HepG2 (cell line): Measurements from ENCODE around the gene OR11A1. TPM values are rescaled to one million over a fixed set of nuclear protein-coding genes. Genes with fewer than 3 reads are reported as not detected.
A peak's percentile ranks its signal among the peaks of the same experiment; 100 is the strongest.

ENCODE experiments used
- ATAC-seq: fragments of 200-7000 bp; cut with Tn5 transposase; 3 replicates; pipeline ENCODE4 v1.9.1; 2020; ENCODE audit warnings: mild to moderate bottlenecking, moderate library complexity
- BruUV-seq: library from RNA; stranded (reverse); fragments of 400-500 nt; replicated peaks from 2 replicates; lab custom pipeline; 2021; lab: Mats Ljungman, UMichigan
- CTCF ChIA-PET: fragments of 300-600 bp; formaldehyde crosslinking; extraction: SDS; loops from one replicate; lab custom pipeline; 2021; ENCODE audit warnings: low total read pairs, inconsistent platforms, low intra/inter-chr PET ratio; lab: Yijun Ruan, JAX
- POLR2A ChIA-PET: fragments of 350-600 bp; sonication (Branson Sonifier 250); formaldehyde crosslinking; loops from one replicate; lab custom pipeline; 2020; ENCODE audit warnings: antibody characterized with exemption, inconsistent platforms; lab: Yijun Ruan, JAX
- DNase-seq: peaks from one replicate; pipeline ENCODE4 v3.0.0-alpha.2; 2015; ENCODE audit warnings: low spot score
- FAIRE-seq: peaks from 3 replicates; lab custom pipeline; 2011; peaks lifted over from hg19 to GRCh38; lab: Jason Lieb, UNC
- H2AFZ ChIP-seq: one replicate; pipeline ENCODE4 v1.6.1; 2011; ENCODE audit warnings: low read length, inconsistent platforms
- H3K27ac ChIP-seq: fragments of 300-600 bp; 3 replicates; pipeline ENCODE4 v1.8.0; 2011; ENCODE audit warnings: mixed run types, mild to moderate bottlenecking, mixed read lengths, low read length, inconsistent platforms; ENCODE audit not compliant: insufficient read depth; ENCODE audit errors: extremely low read length
- H3K27me3 ChIP-seq, 2 experiments: fragments of 200-600 bp in 1 of 2; 2 replicates in 1 of 2; 3 replicates in 1 of 2; pipeline versions ENCODE4 v1.6.0 to v1.8.0; 2011; ENCODE audit warnings: low read length in 2 of 2, mild to moderate bottlenecking in 2 of 2, moderate library complexity in 2 of 2, inconsistent platforms in 1 of 2; ENCODE audit not compliant: insufficient read depth in 2 of 2, control insufficient read depth in 1 of 2
- H3K36me3 ChIP-seq, 2 experiments: fragments of 200-600 bp in 1 of 2; replicated peaks in 1 of 2; 2 replicates in 1 of 2; 3 replicates in 1 of 2; pipeline versions ENCODE4 v1.5.1 to v1.8.0; 2011; ENCODE audit warnings: low read length in 2 of 2, inconsistent platforms in 1 of 2; ENCODE audit not compliant: insufficient read depth in 2 of 2, control insufficient read depth in 1 of 2
- H3K4me1 ChIP-seq: 2 replicates; pipeline ENCODE4 v1.5.1; 2012; ENCODE audit warnings: low read length, inconsistent platforms; ENCODE audit not compliant: insufficient read depth
- H3K4me2 ChIP-seq: 2 replicates; pipeline ENCODE4 v1.6.0; 2011; ENCODE audit warnings: low read depth, low read length, inconsistent platforms
- H3K4me3 ChIP-seq, 3 experiments: fragments of 200-600 bp in 1 of 3; sonication (generic), shearing (Covaris generic) in 1 of 3; replicated peaks in 1 of 3; 2 replicates each; pipeline ENCODE4 v1.5.1; 2011 to 2016; ENCODE audit warnings: low read length in 3 of 3, inconsistent platforms in 2 of 3, low read depth in 2 of 3, mild to moderate bottlenecking in 2 of 3, control low read depth in 1 of 3, mixed read lengths in 1 of 3; ENCODE audit not compliant: insufficient read depth in 1 of 3
- H3K79me2 ChIP-seq: one replicate; pipeline ENCODE4 v1.6.1; 2011; ENCODE audit warnings: low read length, inconsistent platforms; ENCODE audit not compliant: insufficient read depth
- H3K9ac ChIP-seq: 2 replicates; pipeline ENCODE4 v1.6.0; 2011; ENCODE audit warnings: mild to moderate bottlenecking, low read depth, low read length, inconsistent platforms; ENCODE audit not compliant: insufficient read depth
- H3K9me3 ChIP-seq: 2 replicates; pipeline ENCODE4 v1.5.1; 2012; ENCODE audit warnings: mild to moderate bottlenecking, low read length
- H4K20me1 ChIP-seq: 2 replicates; pipeline ENCODE4 v1.6.0; 2011; ENCODE audit warnings: inconsistent platforms, mild to moderate bottlenecking, low read length, moderate library complexity; ENCODE audit not compliant: insufficient read depth
- CTCF ChIP-seq: sonication (generic); formaldehyde crosslinking; IDR thresholded peaks from 2 replicates; pipeline ENCODE4 v1.5.0; 2020; ENCODE audit warnings: mild to moderate bottlenecking, missing genetic modification reagents, moderate library complexity
- RCOR2 ChIP-seq: IDR thresholded peaks from 2 replicates; pipeline ENCODE4 v1.6.1; 2016; ENCODE audit warnings: missing biosample characterization, missing genetic modification reagents
- SMYD3 ChIP-seq: sonication (generic); formaldehyde crosslinking; IDR thresholded peaks from 2 replicates; pipeline ENCODE4 v1.8.1; 2023; ENCODE audit warnings: mild to moderate bottlenecking, missing genetic modification reagents
- STAG1 ChIP-seq: sonication (generic); formaldehyde crosslinking; IDR thresholded peaks from 2 replicates; pipeline ENCODE4 v1.4.0; 2020; ENCODE audit warnings: missing genetic modification reagents
- ZFAT ChIP-seq: sonication (generic); formaldehyde crosslinking; conservative IDR thresholded peaks from 2 replicates; pipeline ENCODE4 v1.8.1; 2023; ENCODE audit warnings: missing genetic modification reagents, inconsistent platforms
- ZNF773 ChIP-seq: sonication (generic); formaldehyde crosslinking; IDR thresholded peaks from 2 replicates; pipeline ENCODE4 v1.4.0; 2020; ENCODE audit warnings: missing genetic modification reagents, borderline replicate concordance
- ZSCAN22 ChIP-seq: sonication (generic); formaldehyde crosslinking; IDR thresholded peaks from 2 replicates; pipeline ENCODE4 v1.4.0; 2020; ENCODE audit warnings: mild to moderate bottlenecking, missing genetic modification reagents
- WGBS: methylation state at CpG from one replicate; pipeline ENCODE4 v1.1.6; 2017; ENCODE audit warnings: low lambda C conversion rate; 5-methylcytosine and 5-hydroxymethylcytosine counted together
- in situ Hi-C: cut with HindIII; loops from 2 replicates; pipeline ENCODE4 v1.10.0; 2017; ENCODE audit warnings: low pct_unique_long_range_greater_than_20kb; ENCODE audit not compliant: extremely low pct_ligation_motif_present
- intact Hi-C: fragments of 100-400 bp; cut with micrococcal nuclease; formaldehyde crosslinking; loops from one replicate; pipeline ENCODE4 v1.10.0; 2022; ENCODE audit not compliant: unreplicated experiment
- polyA plus RNA-seq, 8 experiments: library from polyadenylated mRNA; depleted of rRNA in 3 of 8; stranded (reverse) in 7 of 8; unstranded in 1 of 8; fragments of >200 nt; fragmentation: Illumina TruSeq in 4 of 8; extraction: Trizol in 4 of 8; gene quantifications; 2 replicates each; pipeline versions ENCODE4 v1.2.1 to v1.2.3, GENCODE V29; 2011 to 2016; ENCODE audit warnings: low read depth in 4 of 8, missing spikeins in 1 of 8, mixed read lengths in 1 of 8; ENCODE audit not compliant: insufficient read depth in 1 of 8
- total RNA-seq, 5 experiments: library from RNA; depleted of rRNA; stranded (reverse); fragments of >200 nt; fragmentation: Illumina TruSeq; extraction: Trizol; gene quantifications; 2 replicates each; pipeline ENCODE4 v1.2.3, GENCODE V29; 2016; ENCODE audit warnings: low read depth in 1 of 5

The OR11A1 gene
- total and polyA plus RNA-seq, 2 of the 13 experiments (the other 11 are each of a cell fraction or from before 2014, with no cell fraction given): not detected

GRCh38 chr6:29388533-29388932 is 68.3 kb downstream of the OR11A1 start:
- Histone ChIP-seq H3K4me2 (no peak overlapping the region), H3K27ac (no peak overlapping the region), H3K9ac (no peak overlapping the region), H3K27me3 (no peaks in the 10 kb centered on the region), H3K79me2 (no peaks in the 10 kb centered on the region), H3K9me3 (no peaks in the 10 kb centered on the region), H3K4me3 (no peak overlapping the region), H4K20me1 (no peaks in the 10 kb centered on the region), H3K4me1 (no peaks in the 10 kb centered on the region), H2AFZ (no peak overlapping the region), H3K36me3 (no peaks in the 10 kb centered on the region)
- intact Hi-C loops: no loop called here
- ChIA-PET POLR2A (no interaction called here), CTCF (no interaction called here)
- DNase-seq: no peak
- no TSS peak for BruUV-seq
- WGBS: under 1% methylated on average over 4 of the region's 4 CpGs
- FAIRE-seq: no peak
- TF ChIP-seq SMYD3 (CRISPR knock-in tag) (no peak), ZNF773 (CRISPR knock-in tag) (no peak), RCOR2 (CRISPR knock-in tag) (no peak), ZSCAN22 (CRISPR knock-in tag) (no peak)
- no peak for ATAC-seq
- in situ Hi-C loops: no loop called here

DNA sequence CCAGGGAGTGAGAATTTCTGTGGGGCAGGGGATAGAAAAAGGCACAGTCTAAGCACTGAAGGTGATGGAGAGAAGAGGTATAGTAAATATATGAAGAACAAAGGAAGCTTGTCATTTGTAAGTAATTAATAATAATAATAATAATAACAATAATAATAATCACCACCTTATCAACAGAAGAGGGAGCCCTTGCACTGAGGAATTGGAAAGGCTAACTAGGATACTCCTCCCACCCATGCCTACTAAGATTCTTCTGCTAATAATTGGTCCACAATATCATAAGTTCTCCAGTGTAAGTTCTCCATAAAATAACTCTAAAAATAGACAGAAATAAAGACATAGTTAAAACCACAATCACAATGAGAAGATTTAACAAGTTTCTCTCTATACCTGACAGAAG is 80.9 kb downstream of the OR11A1 start:
- Histone ChIP-seq H3K4me3 (no peak overlapping the region), H4K20me1 (no peaks in the 10 kb centered on the region), H3K27me3 (no peaks in the 10 kb centered on the region), H3K9ac (no peak overlapping the region), H3K79me2 (no peaks in the 10 kb centered on the region), H3K4me2 (no peak overlapping the region), H3K27ac (no peak overlapping the region), H2AFZ (no peak overlapping the region), H3K36me3 (no peaks in the 10 kb centered on the region), H3K9me3 (no peaks in the 10 kb centered on the region), H3K4me1 (no peaks in the 10 kb centered on the region)
- peak; percentile 36; the same call in 1 of the 2 replicates for TF ChIP-seq STAG1
- TF ChIP-seq CTCF (CRISPR knock-in tag): 0 out of 2 replicates have a peak, but pooled peaks have one; percentile 15
- TF ChIP-seq ZFAT: no peak
- CTCF ChIA-PET: interaction anchor here (1.6 to 2.3 kb wide), 2 partner anchors 213 to 227 kb away, joined by 4 to 20 read pairs; no protein-coding TSS in a partner anchor
- FAIRE-seq (no peak), DNase-seq (peak; percentile 4), ATAC-seq (no peak)
- intact Hi-C loops (loop anchor here (1.0 kb wide), 1 partner anchor 213 kb away; no protein-coding TSS in a partner anchor), in situ Hi-C loops (no loop called here)
- POLR2A ChIA-PET: no interaction called here
- BruUV-seq: no TSS peak

Other genes starting within 250 kb of the OR11A1 start
- gene OR14J1, start 155.4 kb downstream of the OR11A1 start, total RNA-seq (2016; rRNA removed; fragmentation: Illumina TruSeq; extraction: Trizol): not detected in 2 replicates
- gene OR14J1, start 155.4 kb downstream of the OR11A1 start, polyA plus RNA-seq (2011; rRNA removed): 0.08 and 0.17 TPM in 2 replicates
- not detected in 2 replicates for gene OR5V1, start 88.2 kb downstream of the OR11A1 start, total RNA-seq (2016; rRNA removed; fragmentation: Illumina TruSeq; extraction: Trizol)
- not detected in 2 replicates for gene OR5V1, start 88.2 kb downstream of the OR11A1 start, polyA plus RNA-seq (2011; rRNA removed)
- gene OR12D3, start 81.8 kb downstream of the OR11A1 start, total RNA-seq (2016; rRNA removed; fragmentation: Illumina TruSeq; extraction: Trizol): not detected in 2 replicates
- not detected in 2 replicates for gene OR12D3, start 81.8 kb downstream of the OR11A1 start, polyA plus RNA-seq (2011; rRNA removed)
- gene OR12D2, start 61.4 kb downstream of the OR11A1 start, total RNA-seq (2016; rRNA removed; fragmentation: Illumina TruSeq; extraction: Trizol): not detected in 2 replicates
- gene OR12D2, start 61.4 kb downstream of the OR11A1 start, polyA plus RNA-seq (2011; rRNA removed): 0.05 and 0.26 TPM in 2 replicates
- not detected in 2 replicates for gene OR12D1, start 42.1 kb downstream of the OR11A1 start, total RNA-seq (2016; rRNA removed; fragmentation: Illumina TruSeq; extraction: Trizol)
- 0.05 TPM in 1 of 2 replicates, not detected in the other for gene OR12D1, start 42.1 kb downstream of the OR11A1 start, polyA plus RNA-seq (2011; rRNA removed)
- not detected in 2 replicates for gene OR10C1, start 17.8 kb downstream of the OR11A1 start, total RNA-seq (2016; rRNA removed; fragmentation: Illumina TruSeq; extraction: Trizol)
- 0.04 TPM in 1 of 2 replicates, not detected in the other for gene OR10C1, start 17.8 kb downstream of the OR11A1 start, polyA plus RNA-seq (2011; rRNA removed)
- not detected in 2 replicates for gene OR2H1, start 84 bp upstream of the OR11A1 start, total RNA-seq (2016; rRNA removed; fragmentation: Illumina TruSeq; extraction: Trizol)
- 0.15 and 0.21 TPM in 2 replicates for gene OR2H1, start 84 bp upstream of the OR11A1 start, polyA plus RNA-seq (2011; rRNA removed)
- not detected in 2 replicates for gene MAS1L, start 30.9 kb upstream of the OR11A1 start, total RNA-seq (2016; rRNA removed; fragmentation: Illumina TruSeq; extraction: Trizol)
- gene MAS1L, start 30.9 kb upstream of the OR11A1 start, polyA plus RNA-seq (2011; rRNA removed): not detected in 2 replicates
- 172 and 244 TPM in 2 replicates for gene UBD, start 102.7 kb upstream of the OR11A1 start, total RNA-seq (2016; rRNA removed; fragmentation: Illumina TruSeq; extraction: Trizol)
- gene UBD, start 102.7 kb upstream of the OR11A1 start, polyA plus RNA-seq (2011; rRNA removed): 13.9 and 26.9 TPM in 2 replicates
- not detected in 2 replicates for gene OR2H2, start 128.1 kb upstream of the OR11A1 start, total RNA-seq (2016; rRNA removed; fragmentation: Illumina TruSeq; extraction: Trizol)
- not detected in 2 replicates for gene OR2H2, start 128.1 kb upstream of the OR11A1 start, polyA plus RNA-seq (2011; rRNA removed)
- gene GABBR1, start 176.1 kb upstream of the OR11A1 start, total RNA-seq (2016; rRNA removed; fragmentation: Illumina TruSeq; extraction: Trizol): 0.07 TPM in 1 of 2 replicates, not detected in the other
- gene GABBR1, start 176.1 kb upstream of the OR11A1 start, polyA plus RNA-seq (2011; rRNA removed): 0.37 and 0.38 TPM in 2 replicates
- not detected in 2 replicates for gene MOG, start 200.0 kb upstream of the OR11A1 start, total RNA-seq (2016; rRNA removed; fragmentation: Illumina TruSeq; extraction: Trizol)
- not detected in 2 replicates for gene MOG, start 200.0 kb upstream of the OR11A1 start, polyA plus RNA-seq (2011; rRNA removed)
- gene ZFP57, start 224.1 kb upstream of the OR11A1 start, total RNA-seq (2016; rRNA removed; fragmentation: Illumina TruSeq; extraction: Trizol): not detected in 2 replicates
- gene ZFP57, start 224.1 kb upstream of the OR11A1 start, polyA plus RNA-seq (2011; rRNA removed): not detected in 2 replicates